ENCODE results near the gene NR5A2. TPM values are rescaled to one million over a fixed set of nuclear protein-coding genes. Genes with fewer than 3 reads are reported as not detected.

NR5A2 gene
- total RNA-seq, 1 experiment from 2014 or later, result 4.7 TPM

DNA sequence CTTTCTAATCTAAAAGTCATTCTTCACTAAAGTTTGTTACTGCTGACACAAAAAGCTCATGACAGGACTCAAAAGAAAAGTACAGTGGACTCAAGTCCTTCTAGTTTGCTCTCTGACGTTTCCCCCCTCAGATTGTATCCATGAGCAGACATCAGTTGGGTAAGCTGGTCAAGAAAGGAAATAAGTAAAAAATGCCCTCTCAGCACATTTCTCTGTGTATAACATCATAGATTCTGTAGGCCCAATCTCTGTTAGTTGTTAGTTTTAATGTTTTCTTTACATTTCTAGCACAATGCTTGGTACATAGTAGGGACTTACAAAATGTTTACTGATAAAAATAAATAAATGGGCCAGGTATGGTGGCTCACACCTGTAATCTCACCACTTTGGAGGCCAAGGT lies 96.8 kb downstream of the NR5A2 start:
- Histone ChIP-seq H2BK20ac (ENCODE audit: low read depth, low read length, poor library complexity, severe bottlenecking) (no peak overlapping the region), H3K27me3 (ENCODE audit: insufficient read depth, low read length) (no peaks in the 10 kb centered on the region)
- whole genome bisulfite sequencing (ENCODE audit: extremely low coverage, insufficient read length, low lambda C conversion rate), result no CpG with 5 or more reads among the region's 1 CpG

More for the DNA sequence above, 96.8 kb downstream of the NR5A2 start:
- no peak overlapping the region for H3K23ac ChIP-seq (ENCODE audit: insufficient read length, low read depth, low read length)
- Mint-ChIP-seq H3K4me3 (no peak overlapping the region), H3K36me3 (ENCODE audit: insufficient read depth in 1 of 3, low read depth in 3 of 3) (no peaks in the 10 kb centered on the region; a peak in 1 of 7 replicates), H3K9me3 (no peaks in the 10 kb centered on the region), H3K4me1 (peaks cover 5 to 9% of the 10 kb centered on the region in 2 experiments), H3K27ac (no peak overlapping the region), H3K27me3 (ENCODE audit: low read depth) (no peaks in the 10 kb centered on the region)
- H3K14ac ChIP-seq (ENCODE audit: insufficient read depth, low read length), result no peak overlapping the region
- H3K79me2 ChIP-seq (ENCODE audit: insufficient read depth, low read length), result no peaks in the 10 kb centered on the region
- no peaks in the 10 kb centered on the region for H3K23me2 ChIP-seq (ENCODE audit: insufficient read length, low read depth, low read length, poor library complexity, severe bottlenecking)
- no peak overlapping the region for H3K4me2 ChIP-seq (ENCODE audit: insufficient read depth, insufficient read length, low read length)
- no peak overlapping the region for H4K91ac ChIP-seq (ENCODE audit: insufficient read length, low read depth, low read length)
- no peak overlapping the region for H3K27ac ChIP-seq (ENCODE audit: insufficient read length, low read depth, low read length)
- H2BK15ac ChIP-seq (ENCODE audit: low read depth, low read length), result no peak overlapping the region
- no peak overlapping the region for H2AFZ ChIP-seq (ENCODE audit: low read length)
- no peak overlapping the region for H4K5ac ChIP-seq (ENCODE audit: insufficient read length, low read depth, low read length)
- no peak overlapping the region for H3K56ac ChIP-seq (ENCODE audit: insufficient read length, low read depth, low read length)
- DNase-seq, result no peak
- H2BK120ac ChIP-seq (ENCODE audit: low read depth, low read length, poor library complexity, severe bottlenecking), result no peak overlapping the region
- H2AK5ac ChIP-seq (ENCODE audit: insufficient read length, low read length), result no peak overlapping the region
- TF ChIP-seq, protein P1, sequence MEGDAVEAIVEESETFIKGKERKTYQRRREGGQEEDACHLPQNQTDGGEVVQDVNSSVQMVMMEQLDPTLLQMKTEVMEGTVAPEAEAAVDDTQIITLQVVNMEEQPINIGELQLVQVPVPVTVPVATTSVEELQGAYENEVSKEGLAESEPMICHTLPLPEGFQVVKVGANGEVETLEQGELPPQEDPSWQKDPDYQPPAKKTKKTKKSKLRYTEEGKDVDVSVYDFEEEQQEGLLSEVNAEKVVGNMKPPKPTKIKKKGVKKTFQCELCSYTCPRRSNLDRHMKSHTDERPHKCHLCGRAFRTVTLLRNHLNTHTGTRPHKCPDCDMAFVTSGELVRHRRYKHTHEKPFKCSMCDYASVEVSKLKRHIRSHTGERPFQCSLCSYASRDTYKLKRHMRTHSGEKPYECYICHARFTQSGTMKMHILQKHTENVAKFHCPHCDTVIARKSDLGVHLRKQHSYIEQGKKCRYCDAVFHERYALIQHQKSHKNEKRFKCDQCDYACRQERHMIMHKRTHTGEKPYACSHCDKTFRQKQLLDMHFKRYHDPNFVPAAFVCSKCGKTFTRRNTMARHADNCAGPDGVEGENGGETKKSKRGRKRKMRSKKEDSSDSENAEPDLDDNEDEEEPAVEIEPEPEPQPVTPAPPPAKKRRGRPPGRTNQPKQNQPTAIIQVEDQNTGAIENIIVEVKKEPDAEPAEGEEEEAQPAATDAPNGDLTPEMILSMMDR (conservative IDR thresholded peaks at IDR 0.05), result no peak
- H2BK5ac ChIP-seq (ENCODE audit: insufficient read length, low read length), result no peak overlapping the region
- no peak overlapping the region for H3K9ac ChIP-seq (ENCODE audit: extremely low read depth, insufficient read length, low read length)
- H3K18ac ChIP-seq (ENCODE audit: insufficient read length, low read depth, low read length), result no peak overlapping the region
- no peak overlapping the region for H3T11ph ChIP-seq (ENCODE audit: low read length)
- H4K20me1 ChIP-seq (ENCODE audit: control insufficient read depth, insufficient read depth, insufficient read length), result no peaks in the 10 kb centered on the region
- no peak overlapping the region for H2BK12ac ChIP-seq (ENCODE audit: insufficient read length, low read depth, low read length)
- H4K8ac ChIP-seq (replicated peaks; ENCODE audit: insufficient read length, low read depth, low read length), result no peak overlapping the region
- peaks cover 2% of the 10 kb centered on the region for H3K4me1 ChIP-seq (ENCODE audit: insufficient read depth, low read length)
- no peak overlapping the region for H3K4ac ChIP-seq (ENCODE audit: low read depth, low read length)
- H3K79me1 ChIP-seq (ENCODE audit: insufficient read depth, low read depth, low read length, poor library complexity, severe bottlenecking), result no peaks in the 10 kb centered on the region
- H3K9me3 ChIP-seq (ENCODE audit: control insufficient read depth, low read depth, low read length), result no peaks in the 10 kb centered on the region

All from H9 (cell line).